Natural killer cell (primary cell): ENCODE results near the gene C6orf52. TPM values are rescaled to one million over a fixed set of nuclear protein-coding genes. Genes with fewer than 3 reads are reported as not detected.
"Not testable (repeated sequence)": the region's sequence is repeated elsewhere in the genome, so short reads cannot be mapped to it uniquely, and the experiment has no call there.

Source experiments
- ATAC-seq, 3 donors: fragments of 150-1000 bp in 2 of 3; fragments of 200-7000 bp in 1 of 3; cut with Tn5 transposase; 1 replicate in 1 of 3; 2 replicates in 2 of 3; pipeline ENCODE4 v1.10.0; 2021; ENCODE audit warnings: mild to moderate bottlenecking in 2 of 3, moderate library complexity in 2 of 3
- DNase-seq, 2 donors: peaks; one replicate each; pipeline versions ENCODE4 v3.0.0 to v3.0.0-alpha.2; 2013 to 2021; ENCODE audit warnings: mixed read lengths in 1 of 2
- H3K27ac ChIP-seq: one replicate; pipeline ENCODE4 v1.5.1; 2013; ENCODE audit warnings: mild to moderate bottlenecking, low read length
- H3K27me3 ChIP-seq: one replicate; pipeline ENCODE4 v1.6.1; 2013; ENCODE audit warnings: low read length; ENCODE audit not compliant: control insufficient read depth, insufficient read depth
- H3K36me3 ChIP-seq: one replicate; pipeline ENCODE4 v1.6.1; 2013; ENCODE audit warnings: low read length; ENCODE audit not compliant: control insufficient read depth, insufficient read depth
- H3K4me1 ChIP-seq: one replicate; pipeline ENCODE4 v1.6.1; 2013; ENCODE audit warnings: low read length; ENCODE audit not compliant: control insufficient read depth, insufficient read depth
- H3K4me3 ChIP-seq: one replicate; pipeline ENCODE4 v1.5.1; 2013; ENCODE audit warnings: low read length
- H3K9me3 ChIP-seq: one replicate; pipeline ENCODE4 v1.6.1; 2013; ENCODE audit warnings: low read length; ENCODE audit not compliant: control insufficient read depth, insufficient read depth
- H3K27ac Mint-ChIP-seq, 2 donors: one replicate each; pipeline ENCODE4 v1.8.0; 2022; ENCODE audit warnings: mild to moderate bottlenecking in 2 of 2, mixed read lengths in 2 of 2, moderate library complexity in 1 of 2
- H3K27me3 Mint-ChIP-seq, 2 donors: one replicate each; pipeline ENCODE4 v1.8.0; 2022; ENCODE audit warnings: low read depth in 2 of 2, mixed read lengths in 2 of 2
- H3K36me3 Mint-ChIP-seq: one replicate; pipeline ENCODE4 v1.8.0; 2022; ENCODE audit warnings: mixed read lengths
- H3K4me1 Mint-ChIP-seq, 2 donors: one replicate each; pipeline ENCODE4 v1.8.0; 2022; ENCODE audit warnings: mixed read lengths in 2 of 2
- H3K4me3 Mint-ChIP-seq: one replicate; pipeline ENCODE4 v1.8.0; 2022; ENCODE audit warnings: mild to moderate bottlenecking, moderate library complexity, mixed read lengths
- H3K9me3 Mint-ChIP-seq, 2 donors: one replicate each; pipeline ENCODE4 v1.8.0; 2022; ENCODE audit warnings: mixed read lengths in 2 of 2
- WGBS: methylation state at CpG from one replicate; pipeline ENCODE4 v1.1.7; 2013; ENCODE audit warnings: missing lambda C conversion rate; ENCODE audit not compliant: insufficient coverage; 5-methylcytosine and 5-hydroxymethylcytosine counted together
- intact Hi-C: fragments of 100-400 bp; cut with micrococcal nuclease; formaldehyde crosslinking; loops from one replicate; pipeline ENCODE4 v1.14.2; 2022
- total RNA-seq, 4 donors: library from RNA; stranded (reverse); fragments of 120-200 nt in 1 of 4; gene quantifications; one replicate each; pipeline versions ENCODE4 v1.2.3 to v1.2.4, GENCODE V29; 2013 to 2022
- TF ChIP-seq, protein P1 (sequence below): fragments of 200-600 bp; IDR thresholded peaks from one replicate; pipeline ENCODE4 v1.8.0; 2022; ENCODE audit warnings: antibody characterized with exemption

Gene C6orf52
- total RNA-seq, 3 donors from 2014 or later (not counting 1 experiment from before 2014, with no cell fraction given), result 0.58 to 0.91 TPM; not detected in 1

DNA sequence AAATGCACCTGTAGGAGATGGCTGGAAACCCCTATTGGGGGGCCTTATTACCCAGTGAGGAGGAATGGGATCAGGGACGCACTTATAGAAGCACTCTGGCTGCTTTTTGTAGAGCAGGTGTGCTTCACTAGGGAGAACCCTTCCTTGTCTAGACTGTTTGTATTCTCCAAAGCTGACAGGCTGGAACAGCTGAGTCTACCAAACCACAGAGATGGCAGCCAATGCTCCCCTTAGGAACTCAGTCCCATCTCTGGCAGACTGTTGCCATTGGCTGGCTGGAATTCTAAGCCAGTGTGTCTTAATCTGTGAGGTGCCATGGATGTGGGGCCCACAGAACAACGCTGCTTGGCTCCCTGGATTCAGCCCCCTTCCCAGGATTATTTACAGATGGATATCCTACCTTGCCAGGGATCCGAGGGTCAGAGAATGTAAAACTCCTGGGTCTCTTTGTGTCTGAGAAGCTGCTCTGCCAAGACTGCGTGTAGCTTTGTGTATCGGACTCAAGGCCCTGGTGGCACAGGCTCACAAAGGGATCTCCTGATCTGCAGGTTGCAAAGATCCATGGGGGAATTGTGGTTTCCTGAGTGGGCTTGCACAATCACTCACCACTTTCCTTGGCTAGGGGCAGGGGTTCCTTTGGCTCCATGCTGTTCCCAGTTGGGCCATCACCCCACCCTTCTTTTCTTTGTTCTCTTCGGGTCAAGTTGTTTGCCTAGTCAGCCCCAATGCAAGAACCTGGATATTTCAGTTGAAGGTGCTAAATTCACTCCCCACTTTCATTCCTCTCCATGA lies 26.1 kb downstream of the C6orf52 start:
- no peak overlapping the region for H3K27ac ChIP-seq

DNA sequence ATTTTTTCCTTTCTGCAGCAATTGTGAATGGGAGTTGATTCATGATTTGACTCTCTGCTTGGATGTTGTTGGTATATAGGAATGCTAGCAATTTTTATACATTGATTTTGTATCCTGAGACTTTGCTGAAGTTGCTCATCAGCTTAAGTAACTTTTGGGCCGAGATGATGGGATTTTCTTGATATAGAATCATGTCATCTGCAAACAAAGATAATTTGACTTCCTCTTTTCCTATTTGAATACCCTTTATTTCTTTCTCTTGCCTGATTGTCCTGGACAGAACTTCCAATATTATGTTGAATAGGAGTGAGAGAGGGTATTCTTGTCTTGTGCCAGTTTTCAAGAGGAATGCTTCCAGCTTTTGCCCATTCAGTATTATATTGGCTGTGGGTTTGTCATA lies 28.8 kb downstream of the C6orf52 start:
- intact Hi-C loops, H3K9me3 Mint-ChIP-seq, H3K27ac ChIP-seq, H3K4me1 Mint-ChIP-seq, H3K27me3 ChIP-seq, H3K4me3 ChIP-seq, H3K9me3 ChIP-seq, H3K4me1 ChIP-seq, ATAC-seq, H3K36me3 ChIP-seq, H3K27ac Mint-ChIP-seq, H3K4me3 Mint-ChIP-seq, DNase-seq: not testable (repeated sequence)
- H3K36me3 Mint-ChIP-seq, result peaks cover 11% of the 10 kb centered on the region
- 20% methylated on average over 1 of the region's 1 CpG for WGBS
- H3K27me3 Mint-ChIP-seq, result peaks cover 13 to 33% of the 10 kb centered on the region in 2 donors

More for the DNA sequence above, 26.1 kb downstream of the C6orf52 start:
- TF ChIP-seq, protein P1, sequence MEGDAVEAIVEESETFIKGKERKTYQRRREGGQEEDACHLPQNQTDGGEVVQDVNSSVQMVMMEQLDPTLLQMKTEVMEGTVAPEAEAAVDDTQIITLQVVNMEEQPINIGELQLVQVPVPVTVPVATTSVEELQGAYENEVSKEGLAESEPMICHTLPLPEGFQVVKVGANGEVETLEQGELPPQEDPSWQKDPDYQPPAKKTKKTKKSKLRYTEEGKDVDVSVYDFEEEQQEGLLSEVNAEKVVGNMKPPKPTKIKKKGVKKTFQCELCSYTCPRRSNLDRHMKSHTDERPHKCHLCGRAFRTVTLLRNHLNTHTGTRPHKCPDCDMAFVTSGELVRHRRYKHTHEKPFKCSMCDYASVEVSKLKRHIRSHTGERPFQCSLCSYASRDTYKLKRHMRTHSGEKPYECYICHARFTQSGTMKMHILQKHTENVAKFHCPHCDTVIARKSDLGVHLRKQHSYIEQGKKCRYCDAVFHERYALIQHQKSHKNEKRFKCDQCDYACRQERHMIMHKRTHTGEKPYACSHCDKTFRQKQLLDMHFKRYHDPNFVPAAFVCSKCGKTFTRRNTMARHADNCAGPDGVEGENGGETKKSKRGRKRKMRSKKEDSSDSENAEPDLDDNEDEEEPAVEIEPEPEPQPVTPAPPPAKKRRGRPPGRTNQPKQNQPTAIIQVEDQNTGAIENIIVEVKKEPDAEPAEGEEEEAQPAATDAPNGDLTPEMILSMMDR, result no peak
- peaks cover 8% of the 10 kb centered on the region for H3K27me3 ChIP-seq
- H3K27ac Mint-ChIP-seq, result no peak overlapping the region
- no peak overlapping the region for H3K4me3 ChIP-seq
- H3K27me3 Mint-ChIP-seq, result peaks cover 13 to 33% of the 10 kb centered on the region in 2 donors
- no peaks in the 10 kb centered on the region for H3K36me3 ChIP-seq
- WGBS, result 84% methylated on average over 6 of the region's 6 CpGs
- no peaks in the 10 kb centered on the region for H3K4me1 ChIP-seq
- peaks cover 11% of the 10 kb centered on the region for H3K36me3 Mint-ChIP-seq
- no peak overlapping the region for H3K4me3 Mint-ChIP-seq
- intact Hi-C loops, result no loop called here
- H3K9me3 ChIP-seq, result no peaks in the 10 kb centered on the region
- no peaks in the 10 kb centered on the region for H3K4me1 Mint-ChIP-seq
- ATAC-seq (no peak), DNase-seq (no peak)
- no peaks in the 10 kb centered on the region for H3K9me3 Mint-ChIP-seq

DNA sequence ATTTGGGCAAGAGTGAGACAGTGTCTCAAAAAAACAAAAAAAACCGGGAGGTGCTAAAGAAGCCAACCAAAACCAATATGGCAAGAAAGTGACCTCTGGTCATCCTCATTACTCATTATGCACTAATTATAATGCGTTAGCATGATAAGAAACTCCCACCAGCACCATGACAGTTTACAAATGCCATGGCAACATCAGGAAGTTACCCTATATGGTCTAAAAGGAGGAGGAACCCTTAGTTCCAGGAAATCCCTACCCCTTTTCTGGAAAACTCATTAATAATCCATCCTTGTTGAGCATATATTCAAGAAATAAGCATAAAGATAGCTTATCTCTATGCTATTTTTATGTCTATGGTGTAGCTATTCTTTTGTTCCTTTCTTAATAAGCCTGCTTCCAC lies 31.7 kb downstream of the C6orf52 start:
- H3K27me3 Mint-ChIP-seq, result peaks cover 11 to 31% of the 10 kb centered on the region in 2 donors
- Histone ChIP-seq H3K27ac (no peak overlapping the region), H3K4me1 (no peaks in the 10 kb centered on the region), H3K4me3 (no peak overlapping the region), H3K27me3 (no peaks in the 10 kb centered on the region), H3K36me3 (no peaks in the 10 kb centered on the region), H3K9me3 (no peaks in the 10 kb centered on the region)
- no peak overlapping the region for H3K27ac Mint-ChIP-seq
- peaks cover 10% of the 10 kb centered on the region for H3K36me3 Mint-ChIP-seq
- intact Hi-C loops, result no loop called here
- TF ChIP-seq, protein P1, result no peak
- DNase-seq, result no peak
- no peak for ATAC-seq
- 96% methylated on average over 2 of the region's 2 CpGs for WGBS
- H3K4me1 Mint-ChIP-seq, result no peaks in the 10 kb centered on the region
- no peaks in the 10 kb centered on the region for H3K9me3 Mint-ChIP-seq
- no peak overlapping the region for H3K4me3 Mint-ChIP-seq

DNA sequence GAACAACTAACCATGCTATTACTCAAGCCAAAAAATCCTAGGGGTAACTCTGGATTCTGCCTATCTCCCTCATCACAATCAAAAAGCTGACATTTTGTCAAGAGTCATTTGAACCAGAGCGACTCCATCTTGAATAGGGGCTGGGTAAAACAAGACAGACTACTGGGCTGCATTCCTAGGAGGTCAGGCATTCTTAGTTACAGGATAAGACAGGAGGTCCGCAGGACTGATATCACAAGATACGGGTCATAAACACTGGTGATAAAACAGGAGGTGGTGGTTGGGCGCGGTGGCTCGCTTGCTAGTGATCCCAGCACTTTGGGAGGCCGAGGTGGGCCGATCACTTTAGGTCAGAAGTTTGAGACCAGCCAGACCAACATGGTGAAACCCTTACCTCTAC lies 32.2 kb downstream of the C6orf52 start:
- DNase-seq, result no peak
- Histone ChIP-seq H3K4me3 (no peak overlapping the region), H3K27ac (no peak overlapping the region), H3K9me3 (no peaks in the 10 kb centered on the region), H3K36me3 (no peaks in the 10 kb centered on the region), H3K4me1 (no peaks in the 10 kb centered on the region), H3K27me3 (no peaks in the 10 kb centered on the region)
- Mint-ChIP-seq H3K27me3 (peaks cover 11 to 26% of the 10 kb centered on the region in 2 donors), H3K9me3 (no peaks in the 10 kb centered on the region), H3K4me1 (no peaks in the 10 kb centered on the region), H3K27ac (no peak overlapping the region), H3K4me3 (no peak overlapping the region), H3K36me3 (peaks cover 6% of the 10 kb centered on the region)
- 97% methylated on average over 8 of the region's 8 CpGs for WGBS
- intact Hi-C loops, result no loop called here
- TF ChIP-seq, protein P1, result no peak
- no peak for ATAC-seq

DNA sequence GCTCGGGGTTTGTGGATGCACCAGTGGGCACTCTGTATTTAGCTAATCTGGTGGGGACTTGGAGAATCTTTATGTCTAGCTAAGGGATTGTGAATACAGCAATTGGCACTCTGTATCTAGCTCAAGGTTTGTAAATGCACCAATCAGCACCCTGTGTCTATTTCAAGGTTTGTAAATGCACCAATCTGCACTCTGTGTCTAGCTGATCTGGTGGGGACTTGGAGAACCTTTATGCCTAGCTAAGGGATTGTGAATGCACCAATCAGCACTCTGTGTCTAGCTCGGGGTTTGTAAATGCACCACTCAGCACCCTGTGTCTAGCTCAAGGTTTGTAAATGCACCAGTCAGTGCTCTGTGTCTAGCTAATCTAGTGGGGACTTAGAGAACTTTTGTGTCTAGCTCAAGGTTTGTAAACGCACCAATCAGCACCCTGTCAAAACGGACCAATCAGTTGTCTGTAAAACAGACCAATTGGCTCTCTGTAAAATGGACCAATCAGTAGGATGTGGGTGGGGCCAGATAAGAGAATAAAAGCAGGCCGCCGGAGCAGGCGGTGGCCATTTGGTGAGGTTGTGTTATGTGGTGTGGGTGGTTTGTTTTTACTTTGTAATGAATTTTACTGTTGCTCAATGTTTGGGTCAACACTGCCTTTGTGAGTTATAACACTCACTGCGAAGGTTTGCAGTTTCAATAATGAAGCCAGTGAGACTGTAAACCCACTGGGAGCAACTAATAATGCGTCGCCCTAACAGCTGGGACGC lies 33.8 kb downstream of the C6orf52 start:
- H3K4me3 ChIP-seq, H3K4me1 ChIP-seq, H3K36me3 Mint-ChIP-seq, H3K9me3 ChIP-seq, ATAC-seq, H3K27ac ChIP-seq, intact Hi-C loops, H3K27me3 ChIP-seq, H3K4me1 Mint-ChIP-seq, H3K9me3 Mint-ChIP-seq, H3K27ac Mint-ChIP-seq, DNase-seq, H3K36me3 ChIP-seq: not testable (repeated sequence)
- Mint-ChIP-seq H3K27me3 (peaks cover 4 to 13% of the 10 kb centered on the region in 2 donors), H3K4me3 (peak overlapping the region; percentile 28)
- WGBS, result 88% methylated on average over 11 of the region's 11 CpGs
